ENCODE data around the gene GPR101.

Gene GPR101

DNA sequence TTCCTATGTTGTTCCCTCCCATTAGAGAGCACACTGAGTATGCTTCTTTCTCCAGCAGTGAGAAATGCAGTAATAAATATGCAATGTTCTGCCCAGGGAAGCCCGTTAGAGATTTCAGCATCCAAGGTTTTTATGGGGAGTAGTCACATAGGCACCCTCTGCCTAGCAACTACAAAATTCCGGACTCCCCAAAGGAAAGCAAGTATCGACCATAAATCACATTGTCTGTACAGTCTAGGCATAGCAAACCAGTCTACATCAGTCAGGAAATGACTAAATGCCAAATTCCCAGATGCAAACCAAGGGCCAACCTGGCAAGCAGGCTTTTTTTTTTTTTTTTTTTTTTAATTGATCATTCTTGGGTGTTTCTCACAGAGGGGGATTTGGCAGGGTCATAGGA lies 34.8 kb downstream of the GPR101 start:
- TF ChIP-seq SUZ12 (IDR thresholded peaks at IDR 0.05; ENCODE audit: extremely low read depth, insufficient read depth, insufficient read length) (no peak), YY1 (IDR thresholded peaks at IDR 0.05; ENCODE audit: insufficient read depth, insufficient read length) (no peak)
- no peaks in the 10 kb centered on the region for H3K9me3 ChIP-seq (ENCODE audit: insufficient read depth, low read length)
- H3K36me3 ChIP-seq (ENCODE audit: insufficient read depth, insufficient read length, low read length) = no peaks in the 10 kb centered on the region
- no peak overlapping the region for H3K9ac ChIP-seq (ENCODE audit: insufficient read length, low read depth)
- no peaks in the 10 kb centered on the region for H3K27me3 ChIP-seq (ENCODE audit: insufficient read depth, insufficient read length)
- H3K4me1 ChIP-seq (ENCODE audit: insufficient read depth, insufficient read length) = no peaks in the 10 kb centered on the region
- no peak for DNase-seq (ENCODE audit: low read depth, low spot score)
- H3K4me3 ChIP-seq (ENCODE audit: insufficient read length, low read depth) = no peak overlapping the region
